ENCODE measurements around the gene PANX1. TPM values are rescaled to one million over a fixed set of nuclear protein-coding genes. Genes with fewer than 3 reads are reported as not detected.
A peak's percentile ranks its signal among the peaks of the same experiment; 100 is the strongest.

The PANX1 gene
- total RNA-seq, 3 donors from 2014 or later (not counting 1 experiment from before 2014, with no cell fraction given), result 8.6 to 13.6 (median 13.4) TPM

GRCh38 chr11:94144664-94145063 lies 16.0 kb downstream of the PANX1 start:
- peaks cover 25% of the 10 kb centered on the region for H3K4me1 ChIP-seq (ENCODE audit: control insufficient read depth, insufficient read depth, low read length)
- Mint-ChIP-seq H3K4me3 (peak overlapping the region; percentile 22), H3K4me1 (peaks cover 85% of the 10 kb centered on the region in 2 donors), H3K36me3 (no peaks in the 10 kb centered on the region), H3K27ac (peak overlapping the region in 1 of 2 donors; percentile 2), H3K27me3 (ENCODE audit: low read depth in 2 of 2) (peaks cover 0 to 3% of the 10 kb centered on the region in 2 donors), H3K9me3 (no peaks in the 10 kb centered on the region)
- no peak for ATAC-seq
- H3K27ac ChIP-seq (ENCODE audit: low read length), result no peak overlapping the region
- no peak for DNase-seq
- no peaks in the 10 kb centered on the region for H3K27me3 ChIP-seq (ENCODE audit: control insufficient read depth, insufficient read depth, low read length)
- intact Hi-C loops (cut with micrococcal nuclease), result no loop called here
- H3K9me3 ChIP-seq (ENCODE audit: control insufficient read depth, insufficient read depth, low read length), result no peaks in the 10 kb centered on the region
- no peak for TF ChIP-seq CTCF (IDR thresholded peaks at IDR 0.05)
- no CpG with 5 or more reads among the region's 1 CpG for WGBS (ENCODE audit: insufficient coverage)
- H3K4me3 ChIP-seq (ENCODE audit: low read length), result no peak overlapping the region
- H3K36me3 ChIP-seq (ENCODE audit: control insufficient read depth, insufficient read depth, low read length), result no peaks in the 10 kb centered on the region

GRCh38 chr11:94145431-94145830 lies 16.8 kb downstream of the PANX1 start:
- no peak overlapping the region for H3K27ac Mint-ChIP-seq
- DNase-seq (no peak), ATAC-seq (no peak)
- H3K27me3 Mint-ChIP-seq (ENCODE audit: low read depth in 2 of 2), result peaks cover 0 to 3% of the 10 kb centered on the region in 2 donors
- H3K36me3 Mint-ChIP-seq, result no peaks in the 10 kb centered on the region
- no peaks in the 10 kb centered on the region for H3K36me3 ChIP-seq (ENCODE audit: control insufficient read depth, insufficient read depth, low read length)
- H3K9me3 ChIP-seq (ENCODE audit: control insufficient read depth, insufficient read depth, low read length), result no peaks in the 10 kb centered on the region
- no peak for TF ChIP-seq CTCF (IDR thresholded peaks at IDR 0.05)
- H3K27ac ChIP-seq (ENCODE audit: low read length), result no peak overlapping the region
- H3K4me3 ChIP-seq (ENCODE audit: low read length), result no peak overlapping the region
- no peaks in the 10 kb centered on the region for H3K27me3 ChIP-seq (ENCODE audit: control insufficient read depth, insufficient read depth, low read length)
- WGBS (ENCODE audit: insufficient coverage), result no CpG with 5 or more reads among the region's 2 CpGs
- H3K4me1 Mint-ChIP-seq, result peaks cover 84 to 85% of the 10 kb centered on the region in 2 donors
- peak overlapping the region; percentile 14 for H3K4me3 Mint-ChIP-seq
- H3K4me1 ChIP-seq (ENCODE audit: control insufficient read depth, insufficient read depth, low read length), result peaks cover 26% of the 10 kb centered on the region
- intact Hi-C loops (cut with micrococcal nuclease), result no loop called here
- H3K9me3 Mint-ChIP-seq, result no peaks in the 10 kb centered on the region

GRCh38 chr11:94145916-94146315 lies 17.3 kb downstream of the PANX1 start:
- 93% methylated on average over 3 of the region's 4 CpGs for WGBS (ENCODE audit: insufficient coverage)
- H3K27me3 Mint-ChIP-seq (ENCODE audit: low read depth in 2 of 2), result peaks cover 0 to 3% of the 10 kb centered on the region in 2 donors
- H3K4me1 ChIP-seq (ENCODE audit: control insufficient read depth, insufficient read depth, low read length), result peaks cover 30% of the 10 kb centered on the region
- no peak overlapping the region for H3K4me3 ChIP-seq (ENCODE audit: low read length)
- no peak for DNase-seq
- peaks cover 87 to 90% of the 10 kb centered on the region in 2 donors for H3K4me1 Mint-ChIP-seq
- no peak overlapping the region for H3K27ac ChIP-seq (ENCODE audit: low read length)
- no peak for TF ChIP-seq CTCF (IDR thresholded peaks at IDR 0.05)
- ATAC-seq, result no peak
- H3K36me3 ChIP-seq (ENCODE audit: control insufficient read depth, insufficient read depth, low read length), result no peaks in the 10 kb centered on the region
- no peak overlapping the region for H3K4me3 Mint-ChIP-seq
- no peaks in the 10 kb centered on the region for H3K9me3 ChIP-seq (ENCODE audit: control insufficient read depth, insufficient read depth, low read length)
- H3K36me3 Mint-ChIP-seq, result no peaks in the 10 kb centered on the region
- no peaks in the 10 kb centered on the region for H3K27me3 ChIP-seq (ENCODE audit: control insufficient read depth, insufficient read depth, low read length)
- intact Hi-C loops (cut with micrococcal nuclease), result no loop called here
- no peaks in the 10 kb centered on the region for H3K9me3 Mint-ChIP-seq
- no peak overlapping the region for H3K27ac Mint-ChIP-seq

- Histone ChIP-seq H3K9me3 (ENCODE audit: control insufficient read depth, insufficient read depth, low read length) (no peaks in the 10 kb centered on the region), H3K4me1 (ENCODE audit: control insufficient read depth, insufficient read depth, low read length) (peaks cover 30% of the 10 kb centered on the region), H3K36me3 (ENCODE audit: control insufficient read depth, insufficient read depth, low read length) (no peaks in the 10 kb centered on the region), H3K27ac (ENCODE audit: low read length) (no peak overlapping the region), H3K4me3 (ENCODE audit: low read length) (no peak overlapping the region), H3K27me3 (ENCODE audit: control insufficient read depth, insufficient read depth, low read length) (no peaks in the 10 kb centered on the region)
- peak overlapping the region; percentile 14 to 73 for H3K27ac Mint-ChIP-seq
- peaks cover 0 to 3% of the 10 kb centered on the region in 2 donors for H3K27me3 Mint-ChIP-seq (ENCODE audit: low read depth in 2 of 2)
- peak; percentile 26 to 41 for DNase-seq
- no peaks in the 10 kb centered on the region for H3K9me3 Mint-ChIP-seq
- peak overlapping the region; percentile 72 for H3K4me3 Mint-ChIP-seq
- intact Hi-C loops (cut with micrococcal nuclease), result no loop called here
- peak; percentile 71 to 92 (median 78) for ATAC-seq
- peaks cover 98 to 100% of the 10 kb centered on the region in 2 donors for H3K4me1 Mint-ChIP-seq
- WGBS (ENCODE audit: insufficient coverage), result 23% methylated on average over 9 of the region's 9 CpGs
- H3K36me3 Mint-ChIP-seq, result no peaks in the 10 kb centered on the region
- no peak for TF ChIP-seq CTCF (IDR thresholded peaks at IDR 0.05)
These were observed 18.8 kb downstream of the PANX1 start for GRCh38 chr11:94147433-94147845.
